ENCODE measurements around the gene SNRPN. TPM values are rescaled to one million over a fixed set of nuclear protein-coding genes. Genes with fewer than 3 reads are reported as not detected.
"Not testable (repeated sequence)": the region's sequence is repeated elsewhere in the genome, so short reads cannot be mapped to it uniquely, and the experiment has no call there.

SNRPN gene
- total and polyA plus RNA-seq, 8 donors: 57.4 to 233 (median 94.9) TPM

- H3K36me3 ChIP-seq: peaks cover 23 to 99% (median 88%) of the 10 kb centered on the region in 4 donors
- intact Hi-C loops (cut with DNase I; ENCODE audit: low total_unique reads): no loop called here
- H3K27me3 ChIP-seq: no peaks in the 10 kb centered on the region
- no peak overlapping the region for H3K4me3 ChIP-seq
- H3K4me1 ChIP-seq: no peaks in the 10 kb centered on the region
- H3K9me3 ChIP-seq: peaks cover 5 to 83% (median 49%) of the 10 kb centered on the region in 4 donors
- DNase-seq: no peak
- H3K27ac ChIP-seq: no peak overlapping the region
- TF ChIP-seq EP300 (IDR thresholded peaks at IDR 0.05): no peak
- TF ChIP-seq POLR2A (IDR thresholded peaks at IDR 0.05): no peak
- TF ChIP-seq CTCF (IDR thresholded peaks at IDR 0.05): no peak
- no peak for TF ChIP-seq POLR2AphosphoS5 (IDR thresholded peaks at IDR 0.05)
- 79 to 86% (median 82%) methylated on average over 3 of the region's 3 CpGs for WGBS, 5 donors
Measured at GRCh38 chr15:24971052-24971451, 16.3 kb downstream of the SNRPN start.

GRCh38 chr15:24971772-24972171 lies 17.0 kb downstream of the SNRPN start:
- no peak for DNase-seq
- intact Hi-C loops (cut with DNase I; ENCODE audit: low total_unique reads): no loop called here
- WGBS, 5 donors: 87 to 94% (median 90%) methylated on average over 8 of the region's 8 CpGs
- H3K4me1 ChIP-seq: no peaks in the 10 kb centered on the region
- H3K9me3 ChIP-seq: peaks cover 5 to 84% (median 52%) of the 10 kb centered on the region in 4 donors
- no peak overlapping the region for H3K4me3 ChIP-seq
- TF ChIP-seq CTCF (IDR thresholded peaks at IDR 0.05): no peak
- TF ChIP-seq POLR2AphosphoS5 (IDR thresholded peaks at IDR 0.05): no peak
- no peak for TF ChIP-seq EP300 (IDR thresholded peaks at IDR 0.05)
- TF ChIP-seq POLR2A (IDR thresholded peaks at IDR 0.05): no peak
- no peak overlapping the region for H3K27ac ChIP-seq
- H3K27me3 ChIP-seq: no peaks in the 10 kb centered on the region
- peaks cover 20 to 99% (median 88%) of the 10 kb centered on the region in 4 donors for H3K36me3 ChIP-seq

GRCh38 chr15:24972707-24973106 lies 17.9 kb downstream of the SNRPN start:
- H3K27me3 ChIP-seq; H3K27ac ChIP-seq; DNase-seq; intact Hi-C loops (cut with DNase I; ENCODE audit: low total_unique reads); H3K4me1 ChIP-seq; H3K4me3 ChIP-seq: not testable (repeated sequence)
- 92 to 98% (median 93%) methylated on average over 5 of the region's 5 CpGs for WGBS, 5 donors
- H3K36me3 ChIP-seq: peaks cover 28 to 99% (median 88%) of the 10 kb centered on the region in 4 donors
- H3K9me3 ChIP-seq: peaks cover 5 to 87% (median 56%) of the 10 kb centered on the region in 4 donors

- 84 to 92% (median 88%) methylated on average over 3 of the region's 3 CpGs for WGBS, 5 donors
- peaks cover 43 to 99% (median 95%) of the 10 kb centered on the region in 4 donors for H3K36me3 ChIP-seq
Measured at GRCh38 chr15:24976932-24977331, 22.1 kb downstream of the SNRPN start.

More at GRCh38 chr15:24976932-24977331, 22.1 kb downstream of the SNRPN start:
- no peak for TF ChIP-seq POLR2A (IDR thresholded peaks at IDR 0.05)
- TF ChIP-seq EP300 (IDR thresholded peaks at IDR 0.05): no peak
- no peak for TF ChIP-seq POLR2AphosphoS5 (IDR thresholded peaks at IDR 0.05)
- TF ChIP-seq CTCF (IDR thresholded peaks at IDR 0.05): no peak
- intact Hi-C loops (cut with DNase I; ENCODE audit: low total_unique reads): no loop called here
- H3K27ac ChIP-seq: no peak overlapping the region
- H3K27me3 ChIP-seq: no peaks in the 10 kb centered on the region
- no peak for DNase-seq
- peaks cover under 1 to 95% (median 66%) of the 10 kb centered on the region in 4 donors for H3K9me3 ChIP-seq
- no peak overlapping the region for H3K4me3 ChIP-seq
- no peaks in the 10 kb centered on the region for H3K4me1 ChIP-seq

Measured in stomach (tissue), 9 donors.